ENCODE results near the gene SIRPB2. TPM values are rescaled to one million over a fixed set of nuclear protein-coding genes. Genes with fewer than 3 reads are reported as not detected.

The SIRPB2 gene
- total RNA-seq, 1 experiment from 2014 or later = not detected

GRCh38 chr20:1524004-1524403, 32.8 kb upstream of the SIRPB2 start:
- H2BK20ac ChIP-seq (ENCODE audit: low read depth, low read length, poor library complexity, severe bottlenecking) = no peak overlapping the region
- H3K4me2 ChIP-seq (ENCODE audit: insufficient read depth, insufficient read length, low read length) = no peak overlapping the region
- Mint-ChIP-seq H3K27me3 (ENCODE audit: low read depth) (peaks cover 8% of the 10 kb centered on the region), H3K4me3 (no peak overlapping the region), H3K9me3 (peaks cover 3 to 4% of the 10 kb centered on the region in 2 experiments; a peak in 2 of 5 replicates), H3K27ac (no peak overlapping the region), H3K36me3 (ENCODE audit: insufficient read depth in 1 of 3, low read depth in 3 of 3) (no peaks in the 10 kb centered on the region), H3K4me1 (no peaks in the 10 kb centered on the region; a peak in 1 of 4 replicates)
- no peak overlapping the region for H2AK5ac ChIP-seq (ENCODE audit: insufficient read length, low read length)
- no peaks in the 10 kb centered on the region for H3K23me2 ChIP-seq (ENCODE audit: insufficient read length, low read depth, low read length, poor library complexity, severe bottlenecking)
- H2BK120ac ChIP-seq (ENCODE audit: low read depth, low read length, poor library complexity, severe bottlenecking) = no peak overlapping the region
- no peak overlapping the region for H2BK15ac ChIP-seq (ENCODE audit: low read depth, low read length)
- H3K27ac ChIP-seq (ENCODE audit: insufficient read length, low read depth, low read length) = no peak overlapping the region
- no peak overlapping the region for H4K91ac ChIP-seq (ENCODE audit: insufficient read length, low read depth, low read length)
- H3T11ph ChIP-seq (ENCODE audit: low read length) = no peak overlapping the region
- H3K4me1 ChIP-seq (ENCODE audit: insufficient read depth, low read length) = no peaks in the 10 kb centered on the region
- no peak overlapping the region for H3K23ac ChIP-seq (ENCODE audit: insufficient read length, low read depth, low read length)
- no peak for TF ChIP-seq CTCF (conservative IDR thresholded peaks at IDR 0.05)
- no peak overlapping the region for H3K14ac ChIP-seq (ENCODE audit: insufficient read depth, low read length)
- no peak overlapping the region for H3K56ac ChIP-seq (ENCODE audit: insufficient read length, low read depth, low read length)
- DNase-seq = no peak
- no peaks in the 10 kb centered on the region for H3K79me1 ChIP-seq (ENCODE audit: insufficient read depth, low read depth, low read length, poor library complexity, severe bottlenecking)
- H2BK12ac ChIP-seq (ENCODE audit: insufficient read length, low read depth, low read length) = no peak overlapping the region
- no peaks in the 10 kb centered on the region for H3K9me3 ChIP-seq (ENCODE audit: control insufficient read depth, low read depth, low read length)
- WGBS (ENCODE audit: extremely low coverage, insufficient read length, low lambda C conversion rate) = no CpG with 5 or more reads among the region's 4 CpGs
- H3K18ac ChIP-seq (ENCODE audit: insufficient read length, low read depth, low read length) = no peak overlapping the region
- H3K79me2 ChIP-seq (ENCODE audit: insufficient read depth, low read length) = no peaks in the 10 kb centered on the region
- H4K8ac ChIP-seq (replicated peaks; ENCODE audit: insufficient read length, low read depth, low read length) = no peak overlapping the region
- no peak overlapping the region for H3K4ac ChIP-seq (ENCODE audit: low read depth, low read length)
- H4K5ac ChIP-seq (ENCODE audit: insufficient read length, low read depth, low read length) = no peak overlapping the region
- no peaks in the 10 kb centered on the region for H4K20me1 ChIP-seq (ENCODE audit: control insufficient read depth, insufficient read depth, insufficient read length)
- H2AFZ ChIP-seq (ENCODE audit: low read length) = no peak overlapping the region
- no peak overlapping the region for H3K9ac ChIP-seq (ENCODE audit: extremely low read depth, insufficient read length, low read length)
- H2BK5ac ChIP-seq (ENCODE audit: insufficient read length, low read length) = no peak overlapping the region
- H3K27me3 ChIP-seq (ENCODE audit: insufficient read depth, low read length) = no peaks in the 10 kb centered on the region
